Stimulated activated CD4-positive, alpha-beta T cell treated with anti-CD3 and anti-CD28 coated beads, TNF-alpha, amount 100 ng/mL, for 1 hour (primary cell): ENCODE measurements around the gene NHS.

Experiments used
- DNase-seq, 3 donors: peaks; one replicate each; pipeline ENCODE4 v3.0.0-alpha.2; 2020; ENCODE audit warnings: low read depth in 3 of 3, low spot score in 1 of 3

The NHS gene

GRCh38 chrX:17584248-17584681, 209.3 kb downstream of the NHS start:
- DNase-seq: no peak

- DNase-seq: no peak
Measured at GRCh38 chrX:17585006-17585405, 210.0 kb downstream of the NHS start.

GRCh38 chrX:17587366-17587765, 212.4 kb downstream of the NHS start:
- DNase-seq: no peak

- DNase-seq: no peak
Measured at GRCh38 chrX:17588303-17588702, 213.3 kb downstream of the NHS start.

- DNase-seq: peak in 1 of 3 donors; percentile 1
Measured at GRCh38 chrX:17590892-17591740, 216.1 kb downstream of the NHS start.

GRCh38 chrX:17591741-17592110, 216.7 kb downstream of the NHS start:
- no peak for DNase-seq

GRCh38 chrX:17592117-17592516, 217.1 kb downstream of the NHS start:
- no peak for DNase-seq

- no peak for DNase-seq
Measured at GRCh38 chrX:17594693-17595092, 219.7 kb downstream of the NHS start.

GRCh38 chrX:17595456-17596035, 220.5 kb downstream of the NHS start:
- DNase-seq: no peak

- no peak for DNase-seq
Measured at GRCh38 chrX:17596061-17596460, 221.1 kb downstream of the NHS start.

- no peak for DNase-seq
Measured at GRCh38 chrX:17596546-17597205, 221.7 kb downstream of the NHS start.

- no peak for DNase-seq
Measured at GRCh38 chrX:17597327-17597726, 222.3 kb downstream of the NHS start.

- DNase-seq: no peak
Measured at GRCh38 chrX:17597836-17598439, 222.9 kb downstream of the NHS start.

- DNase-seq: no peak
Measured at GRCh38 chrX:17601441-17602200, 226.6 kb downstream of the NHS start.

- DNase-seq: no peak
Measured at GRCh38 chrX:17602245-17602644, 227.2 kb downstream of the NHS start.

GRCh38 chrX:17603196-17603595, 228.2 kb downstream of the NHS start:
- no peak for DNase-seq

GRCh38 chrX:17605676-17606075, 230.7 kb downstream of the NHS start:
- DNase-seq: no peak

GRCh38 chrX:17606231-17606630, 231.2 kb downstream of the NHS start:
- DNase-seq: no peak

- DNase-seq: no peak
Measured at GRCh38 chrX:17608888-17609287, 233.9 kb downstream of the NHS start.

GRCh38 chrX:17610788-17611187, 235.8 kb downstream of the NHS start:
- DNase-seq: no peak

- no peak for DNase-seq
Measured at GRCh38 chrX:17613979-17614588, 239.1 kb downstream of the NHS start.
